ENCODE results near the gene NOTO. TPM values are rescaled to one million over a fixed set of nuclear protein-coding genes. Genes with fewer than 3 reads are reported as not detected.
"Not testable (repeated sequence)": the region's sequence is repeated elsewhere in the genome, so short reads cannot be mapped to it uniquely, and the experiment has no call there.

Gene NOTO
- not detected for total RNA-seq

GRCh38 chr2:73202156-73203054 is at the start of gene NOTO:
TSS of gene NOTO (plus strand) at chr2:73202574. CDS start at chr2:73202667, 93 bp downstream.
- H3K27ac ChIP-seq = no peak within 1 kb of the TSS
- peaks cover 8% of the 10 kb centered on the region for H3K27me3 ChIP-seq (replicated peaks; ENCODE audit: insufficient read depth)
- no peak for TF ChIP-seq CTCF (IDR thresholded peaks at IDR 0.05)
- H3K4me1 ChIP-seq (ENCODE audit: control insufficient read depth in 1 of 2, low read depth in 2 of 2) = peaks cover 7 to 18% of the 10 kb centered on the region in 2 donors
- no peaks in the 10 kb centered on the region for H3K9me3 ChIP-seq
- ATAC-seq (ENCODE audit: insufficient number of reproducible peaks, low FRiP score, low read depth) (peak; percentile 28), DNase-seq (ENCODE audit: low spot score) (no peak)
- H3K4me3 ChIP-seq = peak within 1 kb of the TSS; percentile 64
- H3K36me3 ChIP-seq = no peaks in the 10 kb centered on the region

GRCh38 chr2:73156539-73157124 is 45.7 kb upstream of the NOTO start:
- no peaks in the 10 kb centered on the region for H3K36me3 ChIP-seq
- peak; percentile 71 for TF ChIP-seq CTCF (IDR thresholded peaks at IDR 0.05)
- no peak overlapping the region for H3K27ac ChIP-seq
- no peak overlapping the region for H3K4me3 ChIP-seq
- no peaks in the 10 kb centered on the region for H3K27me3 ChIP-seq (replicated peaks; ENCODE audit: insufficient read depth)
- no peak for DNase-seq (ENCODE audit: low spot score)
- H3K4me1 ChIP-seq (ENCODE audit: control insufficient read depth in 1 of 2, low read depth in 2 of 2) = peaks cover 5 to 6% of the 10 kb centered on the region in 2 donors
- H3K9me3 ChIP-seq = no peaks in the 10 kb centered on the region
- ATAC-seq (ENCODE audit: insufficient number of reproducible peaks, low FRiP score, low read depth) = no peak

GRCh38 chr2:73162856-73163391 is 39.5 kb upstream of the NOTO start:
- H3K27ac ChIP-seq = no peak overlapping the region
- H3K9me3 ChIP-seq = no peaks in the 10 kb centered on the region
- no peaks in the 10 kb centered on the region for H3K36me3 ChIP-seq
- DNase-seq (ENCODE audit: low spot score) = no peak
- ATAC-seq (ENCODE audit: insufficient number of reproducible peaks, low FRiP score, low read depth) = no peak
- H3K4me3 ChIP-seq = no peak overlapping the region
- no peaks in the 10 kb centered on the region for H3K27me3 ChIP-seq (replicated peaks; ENCODE audit: insufficient read depth)
- H3K4me1 ChIP-seq (ENCODE audit: control insufficient read depth in 1 of 2, low read depth in 2 of 2) = no peaks in the 10 kb centered on the region
- no peak for TF ChIP-seq CTCF (IDR thresholded peaks at IDR 0.05)

- Histone ChIP-seq H3K4me1 (ENCODE audit: control insufficient read depth in 1 of 2, low read depth in 2 of 2) (no peaks in the 10 kb centered on the region), H3K4me3 (no peak overlapping the region), H3K27me3 (replicated peaks; ENCODE audit: insufficient read depth) (no peaks in the 10 kb centered on the region), H3K9me3 (no peaks in the 10 kb centered on the region), H3K36me3 (no peaks in the 10 kb centered on the region), H3K27ac (no peak overlapping the region)
- DNase-seq (ENCODE audit: low spot score) = no peak
- no peak for ATAC-seq (ENCODE audit: insufficient number of reproducible peaks, low FRiP score, low read depth)
- TF ChIP-seq CTCF (IDR thresholded peaks at IDR 0.05) = peak; percentile 88
These were observed 38.6 kb upstream of the NOTO start for GRCh38 chr2:73163483-73164367.

- ATAC-seq (ENCODE audit: insufficient number of reproducible peaks, low FRiP score, low read depth); H3K36me3 ChIP-seq; H3K4me3 ChIP-seq; H3K27me3 ChIP-seq (replicated peaks; ENCODE audit: insufficient read depth); H3K27ac ChIP-seq; DNase-seq (ENCODE audit: low spot score); H3K9me3 ChIP-seq; H3K4me1 ChIP-seq (ENCODE audit: control insufficient read depth in 1 of 2, low read depth in 2 of 2): not testable (repeated sequence)
These were observed 36.4 kb upstream of the NOTO start for GRCh38 chr2:73165978-73166377.

GRCh38 chr2:73166813-73167212 is 35.6 kb upstream of the NOTO start:
- H3K36me3 ChIP-seq; ATAC-seq (ENCODE audit: insufficient number of reproducible peaks, low FRiP score, low read depth); H3K4me1 ChIP-seq (ENCODE audit: control insufficient read depth in 1 of 2, low read depth in 2 of 2); H3K27me3 ChIP-seq (replicated peaks; ENCODE audit: insufficient read depth); H3K9me3 ChIP-seq; H3K27ac ChIP-seq; H3K4me3 ChIP-seq; DNase-seq (ENCODE audit: low spot score): not testable (repeated sequence)

- H3K36me3 ChIP-seq; H3K4me3 ChIP-seq; ATAC-seq (ENCODE audit: insufficient number of reproducible peaks, low FRiP score, low read depth); H3K27me3 ChIP-seq (replicated peaks; ENCODE audit: insufficient read depth); H3K9me3 ChIP-seq; H3K4me1 ChIP-seq (ENCODE audit: control insufficient read depth in 1 of 2, low read depth in 2 of 2); H3K27ac ChIP-seq; DNase-seq (ENCODE audit: low spot score): not testable (repeated sequence)
These were observed 34.0 kb upstream of the NOTO start for GRCh38 chr2:73168348-73168747.

GRCh38 chr2:73170341-73170740 is 32.0 kb upstream of the NOTO start:
- not testable (repeated sequence) for DNase-seq (ENCODE audit: low spot score); ATAC-seq (ENCODE audit: insufficient number of reproducible peaks, low FRiP score, low read depth); H3K27me3 ChIP-seq (replicated peaks; ENCODE audit: insufficient read depth); H3K27ac ChIP-seq; H3K9me3 ChIP-seq; H3K4me1 ChIP-seq (ENCODE audit: control insufficient read depth in 1 of 2, low read depth in 2 of 2); H3K4me3 ChIP-seq; H3K36me3 ChIP-seq
